IMR-90 (cell line): ENCODE measurements around the gene RARRES1. TPM values are rescaled to one million over a fixed set of nuclear protein-coding genes. Genes with fewer than 3 reads are reported as not detected.

Source experiments
- ATAC-seq: fragments of 200-7000 bp; cut with Tn5 transposase; 2 replicates; pipeline ENCODE4 v1.9.1; 2020; ENCODE audit warnings: low read depth, mild to moderate bottlenecking, moderate library complexity
- BruUV-seq: library from RNA; stranded (reverse); fragments of 400-500 nt; replicated peaks from 2 replicates; lab custom pipeline; 2021; lab: Mats Ljungman, UMichigan
- CTCF ChIA-PET: fragments of 300-600 bp; formaldehyde crosslinking; extraction: SDS; loops from one replicate; lab custom pipeline; 2021; ENCODE audit warnings: antibody characterized with exemption; lab: Yijun Ruan, JAX
- POLR2A ChIA-PET: fragments of 300-600 bp; sonication (Branson Sonifier 250); formaldehyde crosslinking; loops from one replicate; lab custom pipeline; 2022; ENCODE audit warnings: antibody characterized with exemption; ENCODE audit not compliant: unreplicated experiment; lab: Charles Lee
- DNase-seq: peaks from one replicate; pipeline ENCODE4 v3.0.0; 2013
- H2AFZ ChIP-seq: replicated peaks from 2 replicates; pipeline ENCODE3; 2013; ENCODE audit warnings: low read length, mild to moderate bottlenecking; ENCODE audit not compliant: poor library complexity
- H2AK5ac ChIP-seq: 2 replicates; pipeline ENCODE4 v1.6.1; 2013; ENCODE audit warnings: low read depth, low read length, inconsistent platforms
- H2AK9ac ChIP-seq: replicated peaks from 2 replicates; pipeline ENCODE3; 2013; ENCODE audit warnings: mild to moderate bottlenecking, low read depth, low read length, moderate library complexity; ENCODE audit not compliant: poor library complexity
- H2BK120ac ChIP-seq: 2 replicates; pipeline ENCODE4 v1.6.1; 2013; ENCODE audit warnings: low read depth, low read length, inconsistent platforms
- H2BK15ac ChIP-seq: 3 replicates; pipeline ENCODE4 v1.6.1; 2013; ENCODE audit warnings: low read depth, low read length, inconsistent platforms
- H2BK20ac ChIP-seq: 2 replicates; pipeline ENCODE4 v1.6.1; 2013; ENCODE audit warnings: low read depth, mild to moderate bottlenecking, inconsistent platforms, low read length, moderate library complexity
- H2BK5ac ChIP-seq: 2 replicates; pipeline ENCODE4 v1.6.1; 2013; ENCODE audit warnings: mild to moderate bottlenecking, low read depth, low read length, inconsistent platforms; ENCODE audit not compliant: poor library complexity, severe bottlenecking
- H3K14ac ChIP-seq: replicated peaks from 2 replicates; pipeline ENCODE4 v1.6.1; 2013; ENCODE audit warnings: low read depth, low read length, inconsistent platforms
- H3K18ac ChIP-seq: 2 replicates; pipeline ENCODE4 v1.6.1; 2013; ENCODE audit warnings: low read depth, low read length, control low read depth
- H3K23ac ChIP-seq: 2 replicates; pipeline ENCODE4 v1.6.1; 2013; ENCODE audit warnings: low read depth, low read length, inconsistent platforms
- H3K27ac ChIP-seq: 2 replicates; pipeline ENCODE4 v1.5.1; 2013; ENCODE audit warnings: mild to moderate bottlenecking, control low read depth, low read length; ENCODE audit not compliant: insufficient read depth
- H3K27me3 ChIP-seq: 2 replicates; pipeline ENCODE4 v1.6.1; 2013; ENCODE audit warnings: low read length; ENCODE audit not compliant: control insufficient read depth, insufficient read depth
- H3K36me3 ChIP-seq: 2 replicates; pipeline ENCODE4 v1.6.1; 2013; ENCODE audit warnings: low read length, mixed read lengths; ENCODE audit not compliant: control insufficient read depth, insufficient read depth
- H3K4ac ChIP-seq: 2 replicates; pipeline ENCODE4 v1.6.1; 2013; ENCODE audit warnings: low read depth, low read length, inconsistent platforms
- H3K4me1 ChIP-seq: 2 replicates; pipeline ENCODE4 v1.6.1; 2013; ENCODE audit warnings: low read length, mixed read lengths; ENCODE audit not compliant: control insufficient read depth, insufficient read depth
- H3K4me2 ChIP-seq: 2 replicates; pipeline ENCODE4 v1.6.1; 2013; ENCODE audit warnings: low read depth, mild to moderate bottlenecking, control low read depth, low read length, moderate library complexity
- H3K4me3 ChIP-seq: 2 replicates; pipeline ENCODE4 v1.5.1; 2013; ENCODE audit warnings: low read depth, mild to moderate bottlenecking, control low read depth, low read length, moderate library complexity; ENCODE audit not compliant: insufficient read depth
- H3K56ac ChIP-seq: 2 replicates; pipeline ENCODE4 v1.6.1; 2013; ENCODE audit warnings: low read length, inconsistent platforms; ENCODE audit not compliant: insufficient read depth; ENCODE audit errors: extremely low read depth
- H3K79me1 ChIP-seq, 2 experiments: 2 replicates each; pipeline ENCODE4 v1.6.1; 2013; ENCODE audit warnings: low read length in 2 of 2, inconsistent platforms in 1 of 2, low read depth in 1 of 2
- H3K9ac ChIP-seq: 2 replicates; pipeline ENCODE4 v1.6.1; 2013; ENCODE audit warnings: low read depth, low read length, control low read depth
- H3K9me1 ChIP-seq: 2 replicates; pipeline ENCODE4 v1.6.1; 2013; ENCODE audit warnings: low read length, inconsistent platforms; ENCODE audit not compliant: insufficient read depth
- H3K9me3 ChIP-seq: 2 replicates; pipeline ENCODE4 v1.6.1; 2013; ENCODE audit warnings: low read length; ENCODE audit not compliant: control insufficient read depth, insufficient read depth
- H4K20me1 ChIP-seq: 2 replicates; pipeline ENCODE4 v1.6.1; 2013; ENCODE audit warnings: low read length, inconsistent platforms; ENCODE audit not compliant: insufficient read depth
- H4K5ac ChIP-seq: 2 replicates; pipeline ENCODE4 v1.6.1; 2013; ENCODE audit warnings: mild to moderate bottlenecking, low read depth, low read length, control low read depth
- H4K8ac ChIP-seq, 2 experiments: 2 replicates each; pipeline ENCODE4 v1.6.1; 2013; ENCODE audit warnings: low read depth in 2 of 2, low read length in 2 of 2, control low read depth in 1 of 2, inconsistent platforms in 1 of 2
- H4K91ac ChIP-seq: 2 replicates; pipeline ENCODE4 v1.6.1; 2013; ENCODE audit warnings: low read depth, low read length, inconsistent platforms; ENCODE audit not compliant: insufficient read depth
- CHD1 ChIP-seq: IDR thresholded peaks from 2 replicates; pipeline ENCODE4 v1.6.1; 2012; ENCODE audit warnings: low read depth, low read length, improper control_type of control experiment
- CTCF ChIP-seq: conservative IDR thresholded peaks from 2 replicates; pipeline ENCODE4 v1.5.1; 2012; ENCODE audit warnings: mild to moderate bottlenecking, low read depth, low read length, improper control_type of control experiment
- FOS ChIP-seq: fragments of 150-350 bp; IDR thresholded peaks from 2 replicates; pipeline ENCODE4 v1.6.1; 2016; ENCODE audit warnings: low read depth, low read length
- MAFK ChIP-seq: IDR thresholded peaks from 2 replicates; pipeline ENCODE4 v1.6.1; 2012; ENCODE audit warnings: low read depth, low read length, improper control_type of control experiment
- MAZ ChIP-seq: IDR thresholded peaks from 2 replicates; pipeline ENCODE4 v1.6.1; 2012; ENCODE audit warnings: low read depth, mild to moderate bottlenecking, low read length, improper control_type of control experiment, moderate library complexity, borderline replicate concordance
- MXI1 ChIP-seq: IDR thresholded peaks from 2 replicates; pipeline ENCODE4 v1.6.1; 2012; ENCODE audit warnings: low read depth, mild to moderate bottlenecking, low read length, moderate library complexity, borderline replicate concordance
- NFE2L2 ChIP-seq: fragments of 150-350 bp; IDR thresholded peaks from 2 replicates; pipeline ENCODE4 v1.6.1; 2016; ENCODE audit warnings: low read depth, mild to moderate bottlenecking, low read length
- POLR2A ChIP-seq: IDR thresholded peaks from 2 replicates; pipeline ENCODE4 v1.6.1; 2012; ENCODE audit warnings: mild to moderate bottlenecking, low read depth, low read length
- RAD21 ChIP-seq: IDR thresholded peaks from 2 replicates; pipeline ENCODE4 v1.6.1; 2012; ENCODE audit warnings: low read length, improper control_type of control experiment
- RCOR1 ChIP-seq: IDR thresholded peaks from 2 replicates; pipeline ENCODE4 v1.6.1; 2012; ENCODE audit warnings: mild to moderate bottlenecking, low read length, improper control_type of control experiment; ENCODE audit not compliant: insufficient replicate concordance
- SMC3 ChIP-seq: fragments of 150-350 bp; IDR thresholded peaks from 2 replicates; pipeline ENCODE4 v1.6.1; 2016; ENCODE audit warnings: low read depth, mild to moderate bottlenecking, antibody characterized with exemption, low read length, moderate library complexity
- WGBS, 2 experiments: methylation state at CpG; one replicate each; pipeline versions ENCODE4 v1.1.5 to v1.1.7; 2013; ENCODE audit warnings: missing lambda C conversion rate in 2 of 2; ENCODE audit not compliant: insufficient read length in 1 of 2; ENCODE audit errors: extremely low coverage in 2 of 2; 5-methylcytosine and 5-hydroxymethylcytosine counted together
- dilution Hi-C: fragments of 300-500 bp; cut with HindIII; formaldehyde crosslinking; loops from one replicate; pipeline ENCODE4 v1.14.3; 2018; ENCODE audit warnings: low sequenced_read_pairs; ENCODE audit not compliant: unreplicated experiment
- in situ Hi-C: fragments of 300-500 bp; cut with MboI; formaldehyde crosslinking; loops from 3 replicates; pipeline ENCODE4 v1.14.3; 2019; ENCODE audit warnings: low sequenced_read_pairs, inconsistent platforms, mixed read lengths
- intact Hi-C: fragments of 100-400 bp; cut with micrococcal nuclease; formaldehyde crosslinking; loops from 2 replicates; pipeline ENCODE4 v1.10.0; 2022
- polyA plus RNA-seq, 3 experiments: library from polyadenylated mRNA; depleted of rRNA; stranded (reverse); fragments of >200 nt; gene quantifications; 2 replicates each; pipeline ENCODE4 v1.2.3, GENCODE V29; 2012; ENCODE audit warnings: low replicate concordance in 1 of 3
- total RNA-seq: library from RNA; depleted of rRNA; stranded (reverse); fragments of >200 nt; gene quantifications from 2 replicates; pipeline ENCODE4 v1.2.3, GENCODE V29; 2012

Gene RARRES1
- total and polyA plus RNA-seq, 2 of the 4 experiments (the other 2 are of a cell fraction), result 0.90 to 3.0 TPM

GRCh38 chr3:158727206-158728060, 4.8 kb downstream of the RARRES1 start:
- Histone ChIP-seq H3K23ac (peak overlapping the region; percentile 57), H2BK15ac (peak overlapping the region; percentile 69; the same call in 2 of the 3 replicates), H3K4me1 (peaks cover 42% of the 10 kb centered on the region), H3K36me3 (no peaks in the 10 kb centered on the region), H3K4me2 (peak overlapping the region; percentile 56), H2BK120ac (peak overlapping the region; percentile 89), H4K20me1 (peaks cover 7% of the 10 kb centered on the region), H2BK20ac (peak overlapping the region; percentile 95), H4K5ac (peak overlapping the region; percentile 98), H4K91ac (peak overlapping the region; percentile 93), H3K79me1 (peaks cover 11 to 30% of the 10 kb centered on the region in 2 experiments; a peak in 3 of 4 replicates), H3K56ac (0 out of 2 replicates have a peak overlapping the region, but pooled peaks have one; percentile 14), H3K9ac (peak overlapping the region; percentile 64), H3K27me3 (no peaks in the 10 kb centered on the region), H2BK5ac (peak overlapping the region; percentile 59), H3K18ac (peak overlapping the region; percentile 95), H3K4me3 (no peak overlapping the region), H3K27ac (peak overlapping the region; percentile 84), H4K8ac (peak overlapping the region; percentile 37 to 86; a peak in 3 of 4 replicates), H2AK5ac (peak overlapping the region; percentile 96), H3K14ac (peak overlapping the region; percentile 67; the same call in 1 of the 2 replicates), H3K9me1 (peaks cover 21% of the 10 kb centered on the region), H2AFZ (no peak overlapping the region), H3K4ac (peak overlapping the region; percentile 93), H2AK9ac (peak overlapping the region; percentile 93), H3K9me3 (no peaks in the 10 kb centered on the region)
- POLR2A ChIA-PET, result no interaction called here
- dilution Hi-C loops, result no loop called here
- in situ Hi-C loops, result loop anchor here (5.0 kb wide), 1 partner anchor 65 kb away; no protein-coding TSS in a partner anchor
- CTCF ChIA-PET, result interaction anchor here (0.5 to 4.7 kb wide), 15 partner anchors 9 to 85 kb away, joined by 3 to 51 read pairs (median 4); partner anchors contain the start of genes GFM1, LXN and MFSD1
- TF ChIP-seq MXI1 (no peak), NFE2L2 (no peak), CHD1 (no peak), FOS (no peak), MAZ (no peak), MAFK (no peak), SMC3 (peak; percentile 93), CTCF (peak; percentile 86), RAD21 (peak; percentile 77), RCOR1 (no peak), POLR2A (no peak)
- intact Hi-C loops, result loop anchor here (1.0 to 5.0 kb wide), 5 partner anchors 42 to 535 kb away; partner anchors contain the start of gene LXN
- BruUV-seq, result no TSS peak
- DNase-seq (peak; percentile 83), ATAC-seq (peak; percentile 12; the same call in 1 of the 2 replicates)
- 0% methylated on average over 4 of the region's 10 CpGs; no CpG with 5 or more reads in 1 of the 2 experiments for WGBS, 2 experiments
